OCI-LY1 (cell line): ENCODE results near the gene SESN2.

Experiments used
- CTCF ChIP-seq: fragments of 200-600 bp; sonication (generic), shearing (Covaris generic); IDR thresholded peaks from 2 replicates; pipeline ENCODE4 v1.5.1; 2017; ENCODE audit warnings: mild to moderate bottlenecking, antibody characterized with exemption, low read length, moderate library complexity, mixed read lengths
- EZH2 ChIP-seq: fragments of 200-600 bp; sonication (generic), shearing (Covaris generic); IDR thresholded peaks from 2 replicates; pipeline ENCODE4 v1.8.0; 2017; ENCODE audit warnings: borderline replicate concordance, mixed run types, mild to moderate bottlenecking, antibody characterized with exemption, low read length, moderate library complexity, mixed read lengths

GRCh38 chr1:28290851-28291250 lies 31.5 kb downstream of the SESN2 start:
- TF ChIP-seq CTCF (no peak), EZH2 (no peak)
